SK-N-SH treated with all-trans-retinoic acid at 6 μM for 48 hours (cell line): ENCODE data around the gene AMBP.
A peak's percentile ranks its signal among the peaks of the same experiment; 100 is the strongest.

Experiments used
- ATAC-seq: fragments of 200-7000 bp; cut with Tn5 transposase; 3 replicates; pipeline ENCODE4 v1.9.1; 2020; ENCODE audit warnings: mild to moderate bottlenecking, moderate library complexity
- BACH2 ChIP-seq: fragments of 250-450 bp; sonication (Bioruptor Pico); IDR thresholded peaks from 2 replicates; pipeline ENCODE4 v1.9.0; 2021; ENCODE audit warnings: mild to moderate bottlenecking, borderline replicate concordance
- CREB5 ChIP-seq: fragments of 250-450 bp; sonication (Bioruptor Pico); IDR thresholded peaks from 2 replicates; pipeline ENCODE4 v1.5.1; 2020; ENCODE audit warnings: low read depth, mild to moderate bottlenecking, moderate library complexity
- CSDC2 ChIP-seq: fragments of 250-450 bp; sonication (Bioruptor Pico); IDR thresholded peaks from 2 replicates; pipeline ENCODE4 v1.5.0; 2020; ENCODE audit warnings: mild to moderate bottlenecking, moderate library complexity
- CSRNP3 ChIP-seq: fragments of 250-450 bp; sonication (Bioruptor Pico); IDR thresholded peaks from 2 replicates; pipeline ENCODE4 v1.5.1; 2021; ENCODE audit warnings: mild to moderate bottlenecking, moderate library complexity
- ESRRG ChIP-seq: fragments of 250-450 bp; sonication (Bioruptor Pico); IDR thresholded peaks from 2 replicates; pipeline ENCODE4 v1.6.1; 2021; ENCODE audit warnings: mild to moderate bottlenecking
- GLIS3 ChIP-seq: fragments of 250-450 bp; sonication (Bioruptor Pico); IDR thresholded peaks from 2 replicates; pipeline ENCODE4 v1.5.0; 2020; ENCODE audit warnings: mild to moderate bottlenecking, moderate library complexity
- ISL1 ChIP-seq: fragments of 250-450 bp; sonication (Bioruptor Pico); IDR thresholded peaks from 2 replicates; pipeline ENCODE4 v2.1.2; 2022; ENCODE audit warnings: mild to moderate bottlenecking, moderate library complexity
- OSR1 ChIP-seq: fragments of 250-450 bp; sonication (Bioruptor Pico); IDR thresholded peaks from 2 replicates; pipeline ENCODE4 v1.8.0; 2022; ENCODE audit warnings: moderate library complexity, mild to moderate bottlenecking, inconsistent platforms
- PPARA ChIP-seq: fragments of 250-450 bp; sonication (Bioruptor Pico); IDR thresholded peaks from 2 replicates; pipeline ENCODE4 v1.5.0; 2020; ENCODE audit warnings: mild to moderate bottlenecking, borderline replicate concordance
- RARB ChIP-seq: fragments of 250-450 bp; sonication (Bioruptor Pico); IDR thresholded peaks from 2 replicates; pipeline ENCODE4 v1.8.0; 2021; ENCODE audit warnings: mild to moderate bottlenecking, moderate library complexity
- SNAI2 ChIP-seq: fragments of 250-450 bp; sonication (Bioruptor Pico); IDR thresholded peaks from 2 replicates; pipeline ENCODE4 v1.5.0; 2020; ENCODE audit warnings: mild to moderate bottlenecking, moderate library complexity
- TOX ChIP-seq: fragments of 250-450 bp; sonication (Bioruptor Pico); IDR thresholded peaks from 2 replicates; pipeline ENCODE4 v1.8.0; 2021; ENCODE audit warnings: mild to moderate bottlenecking, moderate library complexity, borderline replicate concordance
- TSHZ2 ChIP-seq: fragments of 250-450 bp; sonication (Bioruptor Pico); IDR thresholded peaks from 2 replicates; pipeline ENCODE4 v1.5.0; 2020; ENCODE audit warnings: mild to moderate bottlenecking, moderate library complexity
- ZC3H10 ChIP-seq: fragments of 250-450 bp; sonication (Bioruptor Pico); IDR thresholded peaks from 2 replicates; pipeline ENCODE4 v1.5.1; 2021; ENCODE audit warnings: mild to moderate bottlenecking, moderate library complexity
- ZFP3 ChIP-seq: fragments of 250-450 bp; sonication (Bioruptor Pico); IDR thresholded peaks from 2 replicates; pipeline ENCODE4 v1.5.0; 2020; ENCODE audit warnings: mild to moderate bottlenecking, moderate library complexity
- ZFP30 ChIP-seq: fragments of 450-650 bp; formaldehyde crosslinking; IDR thresholded peaks from 2 replicates; pipeline ENCODE4 v1.5.0; 2022; ENCODE audit warnings: mild to moderate bottlenecking, moderate library complexity
- ZNF565 ChIP-seq: fragments of 450-650 bp; formaldehyde crosslinking; conservative IDR thresholded peaks from 2 replicates; pipeline ENCODE4 v1.5.0; 2020; ENCODE audit warnings: low read depth, mild to moderate bottlenecking, moderate library complexity
- ZNF70 ChIP-seq: fragments of 450-650 bp; formaldehyde crosslinking; IDR thresholded peaks from 2 replicates; pipeline ENCODE4 v1.5.0; 2020; ENCODE audit warnings: mild to moderate bottlenecking, moderate library complexity
- TF ChIP-seq, protein P1 (sequence below): fragments of 250-450 bp; sonication (Bioruptor Pico); IDR thresholded peaks from 2 replicates; pipeline ENCODE4 v1.8.0; 2020; ENCODE audit warnings: mild to moderate bottlenecking, moderate library complexity, borderline replicate concordance

The AMBP gene

GRCh38 chr9:114025196-114025753 is 52.8 kb downstream of the AMBP start (continued):
- no peak for TF ChIP-seq CSRNP3 (CRISPR knock-in tag)
- no peak for TF ChIP-seq ZNF565 (CRISPR knock-in tag)
- TF ChIP-seq ZFP30 (CRISPR knock-in tag): no peak
- no peak for TF ChIP-seq ZC3H10 (CRISPR knock-in tag)
- TF ChIP-seq PPARA: no peak

GRCh38 chr9:114023961-114024360 is 54.1 kb downstream of the AMBP start:
- no peak for TF ChIP-seq ZFP3 (CRISPR knock-in tag)
- TF ChIP-seq CSDC2 (CRISPR knock-in tag): no peak
- TF ChIP-seq CREB5 (CRISPR knock-in tag): no peak
- peak; percentile 99 for TF ChIP-seq ZFP30 (CRISPR knock-in tag)
- TF ChIP-seq TSHZ2 (CRISPR knock-in tag): no peak
- ATAC-seq: no peak

DNA sequence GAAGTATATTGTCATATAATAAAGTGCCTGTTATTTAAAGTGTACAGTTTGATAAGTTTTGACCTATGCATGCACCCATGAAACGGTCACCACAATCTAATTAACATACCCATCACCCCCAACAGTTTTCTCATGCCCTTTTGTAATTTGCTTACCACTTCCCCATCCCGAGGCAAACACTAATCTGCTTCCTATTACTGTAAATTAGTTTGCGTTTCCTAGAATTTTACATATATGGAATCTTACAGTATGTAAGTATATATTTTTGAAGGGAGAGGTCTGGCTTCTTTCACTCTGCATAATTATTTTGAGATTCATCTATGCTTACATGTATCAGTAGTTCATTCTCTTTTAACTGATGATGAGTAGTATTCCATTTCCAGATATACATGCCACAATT is 56.5 kb downstream of the AMBP start:
- ATAC-seq: no peak
- no peak for TF ChIP-seq CSRNP3 (CRISPR knock-in tag)
- no peak for TF ChIP-seq CSDC2 (CRISPR knock-in tag)
- no peak for TF ChIP-seq TOX

GRCh38 chr9:114017741-114018715 is 60.1 kb downstream of the AMBP start:
- ATAC-seq: no peak
- TF ChIP-seq ZFP3 (CRISPR knock-in tag): no peak
- TF ChIP-seq CREB5 (CRISPR knock-in tag): no peak
- no peak for TF ChIP-seq CSDC2 (CRISPR knock-in tag)
- TF ChIP-seq GLIS3 (CRISPR knock-in tag): no peak
- TF ChIP-seq ZFP30 (CRISPR knock-in tag): no peak

DNA sequence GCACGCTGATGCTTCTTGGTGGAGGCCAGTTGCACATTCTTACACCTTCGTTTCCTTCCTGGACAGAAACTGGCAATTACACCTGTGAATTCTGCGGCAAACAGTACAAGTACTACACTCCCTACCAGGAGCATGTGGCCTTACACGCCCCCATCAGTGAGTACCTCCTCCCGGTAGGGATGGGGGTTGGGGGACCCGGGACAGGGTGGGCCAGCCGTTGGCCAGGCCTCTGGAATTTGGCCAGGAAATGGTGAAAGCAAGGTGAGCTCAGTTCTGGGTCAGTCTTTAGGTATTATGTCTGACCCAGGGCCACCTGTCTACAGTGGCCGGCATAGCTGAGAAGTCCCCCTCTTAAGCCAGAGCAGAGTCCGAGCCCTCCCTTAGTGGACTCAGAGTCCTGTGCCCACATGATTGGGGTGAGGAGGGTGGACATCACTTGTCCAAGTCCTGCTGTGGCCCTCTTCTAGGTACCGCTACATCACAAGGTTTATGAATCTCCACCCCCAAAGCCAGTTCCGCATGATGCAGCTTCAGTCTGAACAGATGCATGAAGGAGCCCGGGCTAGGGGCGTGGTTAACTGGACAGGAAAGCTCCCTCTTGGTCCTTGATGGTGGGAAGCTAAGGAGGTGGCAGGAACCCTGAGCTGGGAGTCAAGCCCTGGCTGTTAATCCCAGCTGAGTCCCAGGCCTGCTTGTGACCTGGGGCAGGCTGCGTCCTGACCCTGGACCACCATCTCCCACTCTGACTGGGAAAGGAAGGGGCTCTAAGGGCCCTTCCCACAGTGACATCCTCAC is 61.3 kb downstream of the AMBP start:
- no peak for ATAC-seq
- TF ChIP-seq ZFP3 (CRISPR knock-in tag) (no peak), ZFP30 (CRISPR knock-in tag) (no peak), ZNF565 (CRISPR knock-in tag) (no peak), OSR1 (no peak), ZNF70 (CRISPR knock-in tag) (no peak), SNAI2 (no peak), TOX (no peak), ESRRG (no peak), RARB (no peak), ZC3H10 (CRISPR knock-in tag) (no peak), PPARA (no peak), BACH2 (CRISPR knock-in tag) (no peak), ISL1 (CRISPR knock-in tag) (no peak), CSDC2 (CRISPR knock-in tag) (no peak)
- TF ChIP-seq, protein P1, sequence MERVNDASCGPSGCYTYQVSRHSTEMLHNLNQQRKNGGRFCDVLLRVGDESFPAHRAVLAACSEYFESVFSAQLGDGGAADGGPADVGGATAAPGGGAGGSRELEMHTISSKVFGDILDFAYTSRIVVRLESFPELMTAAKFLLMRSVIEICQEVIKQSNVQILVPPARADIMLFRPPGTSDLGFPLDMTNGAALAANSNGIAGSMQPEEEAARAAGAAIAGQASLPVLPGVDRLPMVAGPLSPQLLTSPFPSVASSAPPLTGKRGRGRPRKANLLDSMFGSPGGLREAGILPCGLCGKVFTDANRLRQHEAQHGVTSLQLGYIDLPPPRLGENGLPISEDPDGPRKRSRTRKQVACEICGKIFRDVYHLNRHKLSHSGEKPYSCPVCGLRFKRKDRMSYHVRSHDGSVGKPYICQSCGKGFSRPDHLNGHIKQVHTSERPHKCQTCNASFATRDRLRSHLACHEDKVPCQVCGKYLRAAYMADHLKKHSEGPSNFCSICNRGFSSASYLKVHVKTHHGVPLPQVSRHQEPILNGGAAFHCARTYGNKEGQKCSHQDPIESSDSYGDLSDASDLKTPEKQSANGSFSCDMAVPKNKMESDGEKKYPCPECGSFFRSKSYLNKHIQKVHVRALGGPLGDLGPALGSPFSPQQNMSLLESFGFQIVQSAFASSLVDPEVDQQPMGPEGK (CRISPR knock-in tag): no peak
